HL-60/S4 treated with retinoic acid at 250 ng/mL for 4 days and 3 days (cell line): ENCODE data around the gene IRF3.

Experiments used
- in situ Hi-C: fragments of 300-500 bp; cut with MboI; formaldehyde crosslinking; loops from 2 replicates; pipeline ENCODE4 v1.7.0; 2022; ENCODE audit warnings: low sequenced_read_pairs

Gene IRF3

GRCh38 chr19:49687566-49688316 is 22.1 kb upstream of the IRF3 start:
- in situ Hi-C loops, result no loop called here

DNA sequence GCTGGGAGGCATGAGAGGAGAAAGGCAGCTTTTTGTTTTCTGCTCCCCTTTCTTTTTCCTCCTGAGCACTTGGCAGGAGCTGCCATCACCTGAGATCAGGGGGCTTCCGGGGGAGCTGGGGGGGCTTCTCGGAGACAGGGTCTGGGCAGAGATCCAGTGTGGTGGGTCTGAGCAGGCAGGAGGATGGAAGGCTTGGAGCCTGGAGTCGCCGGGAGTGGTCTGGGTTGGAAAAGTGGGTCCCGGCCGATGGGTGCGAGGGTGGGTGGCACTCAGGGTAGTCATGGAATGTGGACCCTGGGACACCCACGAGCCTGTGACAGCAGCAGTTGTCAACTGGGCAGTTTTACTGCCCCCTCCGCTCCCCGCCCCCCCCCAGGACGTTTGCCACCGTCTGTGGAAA is 21.5 kb upstream of the IRF3 start:
- in situ Hi-C loops, result no loop called here

GRCh38 chr19:49686503-49687088 is 20.9 kb upstream of the IRF3 start:
- in situ Hi-C loops, result no loop called here

DNA sequence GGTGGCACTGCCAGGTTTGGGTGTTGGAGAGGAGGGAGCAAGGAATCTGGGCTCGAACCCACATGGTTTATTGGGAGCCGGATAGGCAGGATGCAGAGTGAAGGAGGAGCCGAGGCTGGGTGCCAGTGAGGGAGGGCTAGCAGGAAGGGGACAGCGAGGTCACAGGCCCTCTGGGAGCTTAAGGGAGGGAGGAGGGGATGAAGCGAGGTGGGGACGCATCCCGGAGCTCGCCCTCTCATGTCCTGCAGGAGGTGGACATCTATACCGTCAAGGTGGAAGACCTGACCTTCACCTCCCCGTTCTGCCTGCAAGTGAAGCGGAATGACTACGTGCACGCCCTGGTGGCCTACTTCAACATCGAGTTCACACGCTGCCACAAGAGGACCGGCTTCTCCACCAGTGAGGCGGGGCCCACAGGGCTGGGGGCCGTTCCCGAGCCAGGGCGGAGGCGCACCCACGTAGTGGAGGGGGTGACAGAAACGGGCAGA is 20.2 kb upstream of the IRF3 start:
- in situ Hi-C loops, result no loop called here

- in situ Hi-C loops, result no loop called here
These were observed 19.4 kb upstream of the IRF3 start for GRCh38 chr19:49684983-49685553.

GRCh38 chr19:49684251-49684982 is 18.8 kb upstream of the IRF3 start:
- in situ Hi-C loops, result no loop called here

DNA sequence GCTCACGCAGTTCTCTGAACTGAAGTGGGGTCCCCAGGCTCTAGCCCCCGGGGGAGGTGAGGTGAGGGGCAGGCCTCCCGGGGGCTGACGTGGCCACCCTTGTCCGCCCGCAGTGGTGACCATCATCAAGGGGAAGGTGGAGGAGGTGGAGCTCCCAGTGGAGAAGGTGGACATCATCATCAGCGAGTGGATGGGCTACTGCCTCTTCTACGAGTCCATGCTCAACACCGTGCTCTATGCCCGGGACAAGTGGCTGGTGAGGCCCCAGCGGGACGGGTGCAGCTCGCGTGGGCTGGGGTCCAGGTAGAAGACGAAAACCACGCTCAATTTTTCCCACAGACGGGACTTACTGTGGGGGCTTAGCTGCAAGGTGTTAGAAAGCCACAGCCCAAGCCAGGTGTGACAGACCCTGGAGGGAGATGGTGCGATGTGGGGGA is 18.2 kb upstream of the IRF3 start:
- in situ Hi-C loops, result no loop called here

DNA sequence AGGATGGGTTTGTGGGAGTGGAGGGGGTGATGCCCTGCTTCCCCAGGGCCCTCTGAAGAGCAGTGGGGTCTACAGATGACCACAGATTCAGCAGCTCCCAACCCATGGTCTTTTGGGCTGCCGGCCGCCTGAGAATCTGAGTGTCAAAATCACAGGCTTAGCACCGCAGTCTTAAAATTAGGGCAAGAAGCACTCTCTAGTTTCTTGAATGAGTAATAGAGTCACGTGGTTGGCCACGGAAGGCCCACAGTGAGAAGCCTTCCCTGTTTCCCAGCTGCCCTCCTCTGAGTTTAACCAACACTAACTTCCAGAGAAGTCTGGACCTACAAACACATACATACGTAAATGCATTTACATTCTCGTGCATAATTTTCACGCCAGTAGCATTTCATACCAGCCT is 16.6 kb upstream of the IRF3 start:
- in situ Hi-C loops, result no loop called here

DNA sequence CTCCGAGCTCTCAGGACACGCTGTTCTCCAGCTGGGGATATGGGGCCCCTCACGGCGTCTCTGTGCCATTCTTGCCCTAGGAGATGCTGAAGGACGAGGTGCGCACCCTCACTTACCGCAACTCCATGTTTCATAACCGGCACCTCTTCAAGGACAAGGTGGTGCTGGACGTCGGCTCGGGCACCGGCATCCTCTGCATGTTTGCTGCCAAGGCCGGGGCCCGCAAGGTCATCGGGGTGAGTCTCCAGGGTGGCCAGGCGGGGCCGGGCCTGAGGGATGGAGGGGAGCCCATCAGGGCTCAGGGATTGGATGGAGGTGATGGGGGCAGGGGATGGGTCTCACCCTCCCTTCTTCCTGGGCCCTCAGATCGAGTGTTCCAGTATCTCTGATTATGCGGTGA is 16.2 kb upstream of the IRF3 start:
- in situ Hi-C loops, result no loop called here

- in situ Hi-C loops, result no loop called here
These were observed 15.0 kb upstream of the IRF3 start for GRCh38 chr19:49680421-49681351.

- in situ Hi-C loops, result no loop called here
These were observed 14.2 kb upstream of the IRF3 start for GRCh38 chr19:49679771-49680413.

GRCh38 chr19:49678985-49679770 is 13.5 kb upstream of the IRF3 start:
- in situ Hi-C loops, result no loop called here

- in situ Hi-C loops, result no loop called here
These were observed 12.4 kb upstream of the IRF3 start for GRCh38 chr19:49677901-49678674.

DNA sequence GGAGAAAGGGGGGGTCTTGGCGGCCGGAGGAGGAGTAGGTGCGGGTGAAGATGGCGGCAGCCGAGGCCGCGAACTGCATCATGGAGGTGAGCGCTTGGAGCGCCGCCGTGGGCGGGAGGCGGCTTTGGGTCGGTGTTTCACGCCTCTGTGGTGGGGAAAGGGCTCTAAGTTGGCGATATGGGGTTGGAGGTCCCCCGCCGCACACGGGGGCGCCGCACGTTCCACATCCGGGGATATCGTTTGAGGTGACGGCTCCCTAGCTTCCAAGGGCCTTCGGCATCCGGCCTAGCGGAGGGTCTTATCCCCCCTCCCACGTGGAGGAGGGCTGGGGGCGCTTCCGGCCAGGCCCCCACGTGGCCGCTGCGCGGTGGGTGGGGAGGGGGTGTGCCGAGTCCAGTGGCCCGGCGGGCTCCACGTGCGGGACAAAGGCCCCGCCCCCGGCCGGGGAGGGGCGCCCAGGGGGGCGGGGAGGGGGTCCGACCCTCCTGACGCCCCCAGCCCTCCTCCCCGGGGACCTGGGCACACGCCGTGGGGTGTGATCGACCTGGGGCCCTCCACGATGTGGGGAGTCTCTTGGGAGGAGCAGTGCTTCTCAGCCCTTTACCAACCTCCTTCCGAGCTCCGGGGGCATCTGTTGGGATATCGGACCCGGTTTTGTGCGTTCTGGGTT is 11.7 kb upstream of the IRF3 start, which contains the start of gene PRMT1:
TSS of gene PRMT1 (plus strand) at position 41 of the 670 bp plus-strand sequence. CDS start at position 51, 10 bp downstream.
- in situ Hi-C loops, result no loop called here

GRCh38 chr19:49676784-49677230 is 11.2 kb upstream of the IRF3 start:
- in situ Hi-C loops, result no loop called here

DNA sequence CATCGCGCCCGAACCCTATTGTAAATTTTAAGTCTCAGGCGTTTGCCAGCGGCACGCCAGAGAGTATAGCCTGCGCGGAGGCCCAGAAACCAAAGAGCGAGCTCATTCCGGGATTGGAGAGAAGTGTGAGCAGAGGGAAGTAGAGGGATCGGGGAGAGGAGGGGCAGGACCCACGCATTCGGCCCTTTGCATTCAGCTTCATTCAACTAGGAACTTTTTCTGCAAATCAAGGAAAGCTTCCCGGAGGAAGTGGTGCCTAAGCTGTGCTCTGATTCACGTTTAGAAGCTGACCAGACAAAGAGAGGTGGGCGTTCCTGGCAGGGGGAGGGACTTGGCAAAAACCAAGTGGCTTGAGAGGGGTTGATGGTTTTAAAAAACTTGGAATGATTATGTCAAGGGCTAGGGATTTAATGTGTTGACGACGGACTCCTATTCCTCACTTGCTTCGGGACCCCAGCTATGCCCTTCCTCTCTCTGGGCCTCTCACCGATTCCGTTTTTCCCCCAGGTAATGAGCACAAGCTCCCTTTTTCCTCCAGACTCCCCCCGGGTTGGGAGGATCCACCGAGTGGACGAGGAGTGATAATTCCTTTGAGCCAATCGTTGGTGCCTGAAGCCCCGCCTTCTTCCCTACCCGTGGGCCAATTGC is 10.6 kb upstream of the IRF3 start:
- in situ Hi-C loops, result no loop called here
